HepG2 (cell line): Measurements from ENCODE around the gene SORBS2.

ENCODE experiments used
- BHLHE40 ChIP-seq: IDR thresholded peaks from 2 replicates; pipeline ENCODE4 v1.6.1; 2011; ENCODE audit warnings: low read length, improper control_type of control experiment
- CCAR2 ChIP-seq: fragments of 200-400 bp; formaldehyde crosslinking; optimal IDR thresholded peaks from 2 replicates; pipeline ENCODE3; 2018; ENCODE audit warnings: low read depth, mild to moderate bottlenecking, low read length, moderate library complexity
- CTCF ChIP-seq: sonication (generic); formaldehyde crosslinking; IDR thresholded peaks from 2 replicates; pipeline ENCODE4 v1.5.0; 2020; ENCODE audit warnings: mild to moderate bottlenecking, missing genetic modification reagents, moderate library complexity
- ETV6 ChIP-seq: sonication (generic); formaldehyde crosslinking; conservative IDR thresholded peaks from 2 replicates; pipeline ENCODE4 v1.4.0; 2020; ENCODE audit warnings: missing genetic modification reagents
- HES4 ChIP-seq: sonication (generic); formaldehyde crosslinking; IDR thresholded peaks from 2 replicates; pipeline ENCODE4 v1.9.0; 2021; ENCODE audit warnings: mild to moderate bottlenecking, missing genetic modification reagents, borderline replicate concordance
- HNF1A ChIP-seq, 2 experiments: sonication (generic) in 1 of 2; formaldehyde crosslinking in 1 of 2; IDR thresholded peaks; 2 replicates each; pipeline versions ENCODE4 v1.4.0 to v1.6.1; 2016 to 2020; ENCODE audit warnings: borderline replicate concordance in 1 of 2, low read depth in 1 of 2, mild to moderate bottlenecking in 1 of 2, missing genetic modification reagents in 1 of 2
- KAT2B ChIP-seq: fragments of 150-350 bp; IDR thresholded peaks from 2 replicates; pipeline ENCODE4 v1.6.1; 2014; ENCODE audit warnings: low read depth, low read length, borderline replicate concordance
- NR3C1 ChIP-seq: sonication (generic); formaldehyde crosslinking; IDR thresholded peaks from 2 replicates; pipeline ENCODE4 v1.4.0; 2020; ENCODE audit warnings: missing genetic modification reagents
- SKI ChIP-seq: fragments of 450-650 bp; IDR thresholded peaks from one replicate; pipeline ENCODE4 v1.6.1; 2018; ENCODE audit warnings: mild to moderate bottlenecking; ENCODE audit not compliant: partially characterized antibody
- TF ChIP-seq, protein P1 (sequence below): sonication (generic); formaldehyde crosslinking; IDR thresholded peaks from 2 replicates; pipeline ENCODE4 v1.5.0; 2020; ENCODE audit warnings: missing genetic modification reagents

DNA sequence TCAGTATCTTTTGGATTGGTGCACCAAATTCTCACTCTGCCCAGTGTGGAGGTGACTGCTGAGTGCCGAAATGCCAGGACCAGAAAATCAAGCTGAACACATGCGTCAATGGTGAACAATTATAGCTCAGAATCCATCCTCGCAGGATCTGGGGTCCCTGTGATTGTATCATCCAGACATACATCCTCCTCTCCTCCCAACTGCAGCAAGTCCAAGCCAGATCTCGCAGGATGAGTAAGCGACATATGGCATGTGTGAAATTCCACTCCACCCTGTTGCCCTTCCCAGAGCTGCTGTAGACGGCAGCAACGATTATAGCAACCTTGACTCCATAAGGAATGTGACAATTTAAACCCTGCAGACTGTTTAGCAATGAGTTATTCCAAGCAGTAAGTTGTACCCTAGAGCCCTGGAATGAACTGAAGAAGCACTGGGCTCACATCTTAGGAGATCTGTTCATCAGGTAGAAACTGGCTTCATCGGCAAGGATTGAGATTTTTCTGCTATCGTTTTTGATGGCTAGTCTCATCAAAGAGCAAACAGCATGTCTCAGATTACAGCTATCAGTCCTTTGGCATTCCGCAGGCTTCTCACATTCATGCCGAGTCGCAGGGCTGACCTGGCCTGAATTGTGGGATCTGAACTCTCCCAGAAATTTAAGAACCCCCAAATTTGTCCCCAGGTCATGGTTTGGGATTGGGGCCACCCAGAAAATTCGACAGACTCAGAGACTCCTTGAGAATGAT lies 35.5 kb upstream of the SORBS2 start:
- TF ChIP-seq CTCF (CRISPR knock-in tag), result no peak
- no peak for TF ChIP-seq KAT2B
- TF ChIP-seq SKI, result no peak
- no peak for TF ChIP-seq HES4 (CRISPR knock-in tag)
- no peak for TF ChIP-seq HNF1A (IDR thresholded peaks at IDR 0.05; ENCODE audit: low read depth)
- TF ChIP-seq HNF1A (CRISPR knock-in tag; IDR thresholded peaks at IDR 0.05; ENCODE audit: borderline replicate concordance), result no peak
- TF ChIP-seq BHLHE40, result no peak
- TF ChIP-seq CCAR2, result no peak
- no peak for TF ChIP-seq ETV6 (CRISPR knock-in tag)
- TF ChIP-seq, protein P1, sequence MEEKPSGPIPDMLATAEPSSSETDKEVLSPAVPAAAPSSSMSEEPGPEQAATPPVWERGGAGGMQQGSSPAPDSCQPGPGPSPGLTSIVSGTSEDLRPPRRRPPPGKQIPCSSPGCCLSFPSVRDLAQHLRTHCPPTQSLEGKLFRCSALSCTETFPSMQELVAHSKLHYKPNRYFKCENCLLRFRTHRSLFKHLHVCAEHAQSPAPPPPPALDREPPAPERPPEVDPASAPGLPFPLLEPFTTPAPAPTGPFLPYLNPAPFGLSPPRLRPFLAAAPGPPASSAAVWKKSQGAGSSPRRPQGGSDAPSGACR (CRISPR knock-in tag), result no peak
- TF ChIP-seq NR3C1 (CRISPR knock-in tag), result no peak
